SU-DHL-6 (cell line): Measurements from ENCODE around the gene CNN3.

ENCODE experiments used
- CTCF ChIP-seq: fragments of 200-600 bp; sonication (generic); IDR thresholded peaks from one replicate; pipeline ENCODE4 v1.5.1; 2017; ENCODE audit warnings: antibody characterized with exemption, mild to moderate bottlenecking, low read length, moderate library complexity; ENCODE audit not compliant: insufficient read depth, poor library complexity, severe bottlenecking
- EZH2phosphoT487 ChIP-seq: fragments of 200-600 bp; sonication (generic), shearing (Covaris generic); conservative IDR thresholded peaks from 2 replicates; pipeline ENCODE4 v1.6.1; 2018; ENCODE audit warnings: mild to moderate bottlenecking, antibody characterized with exemption, low read length, moderate library complexity, mixed read lengths

- TF ChIP-seq CTCF (no peak), EZH2phosphoT487 (no peak)
These were observed 42.4 kb downstream of the CNN3 start for GRCh38 chr1:94884507-94884906.
